SH-SY5Y (cell line): ENCODE data around the gene GPR42.

Source experiments
- GATA2 ChIP-seq: IDR thresholded peaks from 2 replicates; pipeline ENCODE4 v1.6.1; 2011; ENCODE audit warnings: mild to moderate bottlenecking, low read depth, low read length
- GATA3 ChIP-seq: IDR thresholded peaks from 2 replicates; pipeline ENCODE4 v1.6.1; 2011; ENCODE audit warnings: low read depth, mild to moderate bottlenecking, low read length, moderate library complexity

- TF ChIP-seq GATA2 (no peak), GATA3 (no peak)
Measured at GRCh38 chr19:35348911-35349611, 21.8 kb upstream of the GPR42 start.
